SU-DHL-6 (cell line): ENCODE results near the gene ITPR2.

Source experiments
- CTCF ChIP-seq: fragments of 200-600 bp; sonication (generic); IDR thresholded peaks from one replicate; pipeline ENCODE4 v1.5.1; 2017; ENCODE audit warnings: antibody characterized with exemption, mild to moderate bottlenecking, low read length, moderate library complexity; ENCODE audit not compliant: insufficient read depth, poor library complexity, severe bottlenecking
- EZH2phosphoT487 ChIP-seq: fragments of 200-600 bp; sonication (generic), shearing (Covaris generic); conservative IDR thresholded peaks from 2 replicates; pipeline ENCODE4 v1.6.1; 2018; ENCODE audit warnings: mild to moderate bottlenecking, antibody characterized with exemption, low read length, moderate library complexity, mixed read lengths

- no peak for TF ChIP-seq CTCF
- TF ChIP-seq EZH2phosphoT487 = no peak
Measured at GRCh38 chr12:26460361-26460760, 372.6 kb downstream of the ITPR2 start.
